Measurements from ENCODE around the gene B4GALT6.

The B4GALT6 gene

GRCh38 chr18:31686986-31687928 lies 2.9 kb upstream of the B4GALT6 start:
- no peak for DNase-seq

GRCh38 chr18:31686572-31686971 lies 2.2 kb upstream of the B4GALT6 start:
- DNase-seq = no peak

- peak; percentile 30 to 45 for DNase-seq
Observed at GRCh38 chr18:31685097-31686082, 1.0 kb upstream of the B4GALT6 start.

GRCh38 chr18:31683968-31684278 lies 458 bp downstream of the B4GALT6 start:
- DNase-seq = no peak

- DNase-seq = no peak
Observed at GRCh38 chr18:31683106-31683505, 1.3 kb downstream of the B4GALT6 start.

- DNase-seq = no peak
Observed at GRCh38 chr18:31680831-31681568, 3.4 kb downstream of the B4GALT6 start.

GRCh38 chr18:31680433-31680811 lies 4.0 kb downstream of the B4GALT6 start:
- DNase-seq = no peak

GRCh38 chr18:31679791-31680432 lies 4.5 kb downstream of the B4GALT6 start:
- no peak for DNase-seq

- no peak for DNase-seq
Observed at GRCh38 chr18:31679133-31679742, 5.1 kb downstream of the B4GALT6 start.

GRCh38 chr18:31678425-31678824 lies 6.0 kb downstream of the B4GALT6 start:
- no peak for DNase-seq

GRCh38 chr18:31677592-31677991 lies 6.8 kb downstream of the B4GALT6 start:
- no peak for DNase-seq

- no peak for DNase-seq
Observed at GRCh38 chr18:31675404-31675803, 9.0 kb downstream of the B4GALT6 start.

GRCh38 chr18:31672628-31673135 lies 11.7 kb downstream of the B4GALT6 start:
- DNase-seq = no peak

GRCh38 chr18:31671951-31672350 lies 12.4 kb downstream of the B4GALT6 start:
- DNase-seq = no peak

GRCh38 chr18:31669541-31669940 lies 14.8 kb downstream of the B4GALT6 start:
- DNase-seq = no peak

GRCh38 chr18:31667185-31667584 lies 17.2 kb downstream of the B4GALT6 start:
- no peak for DNase-seq

- no peak for DNase-seq
Observed at GRCh38 chr18:31666055-31666454, 18.3 kb downstream of the B4GALT6 start.

GRCh38 chr18:31664101-31664500 lies 20.3 kb downstream of the B4GALT6 start:
- no peak for DNase-seq

GRCh38 chr18:31661965-31662364 lies 22.4 kb downstream of the B4GALT6 start:
- no peak for DNase-seq

- DNase-seq = no peak
Observed at GRCh38 chr18:31660763-31661162, 23.6 kb downstream of the B4GALT6 start.

- no peak for DNase-seq
Observed at GRCh38 chr18:31659576-31660177, 24.7 kb downstream of the B4GALT6 start.
